ENCODE data around the gene MGST1. TPM values are rescaled to one million over a fixed set of nuclear protein-coding genes. Genes with fewer than 3 reads are reported as not detected.
A peak's percentile ranks its signal among the peaks of the same experiment; 100 is the strongest.

The MGST1 gene
- total and polyA plus RNA-seq, 4 donors: 134 to 756 (median 415) TPM

DNA sequence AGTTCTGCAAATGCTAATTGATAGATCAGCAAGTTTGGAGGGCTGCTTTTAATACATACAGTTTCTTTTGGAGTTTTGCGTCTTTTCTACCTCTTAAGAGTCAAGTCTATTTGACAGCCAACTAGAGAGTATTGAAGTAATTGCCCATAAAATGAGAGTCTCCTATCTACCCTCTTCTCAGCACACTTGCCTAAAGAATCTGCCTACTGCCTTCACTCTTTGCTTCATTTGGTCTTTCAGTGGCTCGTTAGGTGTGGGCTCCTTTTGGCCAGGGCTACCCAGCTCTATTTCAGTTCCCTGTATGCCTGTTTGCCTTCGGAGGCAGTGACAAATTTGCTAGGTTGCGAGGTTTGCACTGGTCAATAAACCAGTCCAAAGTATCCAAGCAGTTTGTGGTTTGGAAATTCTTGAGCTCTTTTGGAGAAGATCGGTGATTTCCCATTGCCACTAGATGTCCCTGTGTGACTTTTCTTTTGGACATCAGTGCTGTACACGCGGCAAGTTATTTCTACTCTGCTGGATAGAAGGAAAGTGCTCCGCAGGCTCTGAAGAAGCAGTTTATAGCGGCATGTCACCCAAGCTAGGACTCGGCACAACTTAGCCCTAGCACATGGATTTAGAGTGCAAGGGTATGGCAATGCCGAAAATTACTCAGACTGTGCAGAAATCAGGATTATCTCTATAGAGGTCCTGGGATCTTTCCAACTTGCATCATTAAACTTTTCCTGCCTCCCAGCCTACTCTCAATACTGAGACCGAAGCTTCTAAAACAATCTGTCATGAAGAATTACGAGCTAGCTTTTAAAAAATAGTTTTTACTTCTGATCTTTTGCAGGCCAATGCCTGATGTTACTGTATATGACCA is 38.6 kb downstream of the MGST1 start:
- no peak overlapping the region for H3K4me3 ChIP-seq
- H3K27ac ChIP-seq (ENCODE audit: low read depth in 1 of 2, low read length in 1 of 2): no peak overlapping the region
- H3K4me1 ChIP-seq (ENCODE audit: control insufficient read depth in 5 of 5, insufficient read depth in 5 of 5, low read length in 5 of 5): no peaks in the 10 kb centered on the region
- DNase-seq: peak; percentile 48 to 85 (median 77)
- H3K9me3 ChIP-seq (ENCODE audit: control insufficient read depth in 4 of 4, insufficient read depth in 3 of 4, low read length in 3 of 4): no peaks in the 10 kb centered on the region
- ATAC-seq (ENCODE audit: insufficient read depth, low FRiP score): peak; percentile 69
- no peak overlapping the region for H3K9ac ChIP-seq (ENCODE audit: insufficient read depth in 1 of 2, low read length in 2 of 2)
- TF ChIP-seq, protein P1, sequence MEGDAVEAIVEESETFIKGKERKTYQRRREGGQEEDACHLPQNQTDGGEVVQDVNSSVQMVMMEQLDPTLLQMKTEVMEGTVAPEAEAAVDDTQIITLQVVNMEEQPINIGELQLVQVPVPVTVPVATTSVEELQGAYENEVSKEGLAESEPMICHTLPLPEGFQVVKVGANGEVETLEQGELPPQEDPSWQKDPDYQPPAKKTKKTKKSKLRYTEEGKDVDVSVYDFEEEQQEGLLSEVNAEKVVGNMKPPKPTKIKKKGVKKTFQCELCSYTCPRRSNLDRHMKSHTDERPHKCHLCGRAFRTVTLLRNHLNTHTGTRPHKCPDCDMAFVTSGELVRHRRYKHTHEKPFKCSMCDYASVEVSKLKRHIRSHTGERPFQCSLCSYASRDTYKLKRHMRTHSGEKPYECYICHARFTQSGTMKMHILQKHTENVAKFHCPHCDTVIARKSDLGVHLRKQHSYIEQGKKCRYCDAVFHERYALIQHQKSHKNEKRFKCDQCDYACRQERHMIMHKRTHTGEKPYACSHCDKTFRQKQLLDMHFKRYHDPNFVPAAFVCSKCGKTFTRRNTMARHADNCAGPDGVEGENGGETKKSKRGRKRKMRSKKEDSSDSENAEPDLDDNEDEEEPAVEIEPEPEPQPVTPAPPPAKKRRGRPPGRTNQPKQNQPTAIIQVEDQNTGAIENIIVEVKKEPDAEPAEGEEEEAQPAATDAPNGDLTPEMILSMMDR (IDR thresholded peaks at IDR 0.05; ENCODE audit: control extremely low read depth, extremely low read depth): no peak
- 33 to 50% methylated on average over 13 of the region's 13 CpGs for WGBS, 2 donors
- H3K27me3 ChIP-seq (ENCODE audit: control insufficient read depth in 3 of 3, insufficient read depth in 3 of 3, low read length in 2 of 3): no peaks in the 10 kb centered on the region
- no peaks in the 10 kb centered on the region for H3K36me3 ChIP-seq (ENCODE audit: control insufficient read depth in 4 of 4, insufficient read depth in 4 of 4, low read length in 4 of 4)

DNA sequence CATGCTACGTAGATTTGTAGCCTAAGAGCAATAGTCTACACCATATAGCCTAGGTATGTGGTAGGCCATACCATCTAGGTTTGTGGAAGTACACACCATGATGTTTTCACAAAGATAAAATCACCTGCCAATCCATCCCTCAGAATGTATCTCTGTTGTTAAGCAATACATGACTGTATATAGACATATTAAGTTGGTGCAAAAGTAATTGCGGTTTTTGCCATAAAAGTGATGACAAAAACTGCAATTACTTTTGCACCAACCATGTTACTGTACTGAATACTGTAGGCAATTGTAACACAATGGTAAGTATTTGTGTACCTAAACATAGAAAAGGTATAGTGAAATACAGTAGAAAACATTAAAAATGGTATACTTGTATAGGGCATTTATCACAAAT is 40.5 kb downstream of the MGST1 start:
- TF ChIP-seq, protein P1 (IDR thresholded peaks at IDR 0.05; ENCODE audit: control extremely low read depth, extremely low read depth): no peak
- no peak overlapping the region for H3K4me3 ChIP-seq
- no peaks in the 10 kb centered on the region for H3K9me3 ChIP-seq (ENCODE audit: control insufficient read depth in 4 of 4, insufficient read depth in 3 of 4, low read length in 3 of 4)
- no peaks in the 10 kb centered on the region for H3K4me1 ChIP-seq (ENCODE audit: control insufficient read depth in 5 of 5, insufficient read depth in 5 of 5, low read length in 5 of 5)
- no peak overlapping the region for H3K27ac ChIP-seq (ENCODE audit: low read depth in 1 of 2, low read length in 1 of 2)
- H3K9ac ChIP-seq (ENCODE audit: insufficient read depth in 1 of 2, low read length in 2 of 2): no peak overlapping the region
- WGBS, 2 donors: 48 to 68% methylated on average over 2 of the region's 2 CpGs
- ATAC-seq (ENCODE audit: insufficient read depth, low FRiP score) (no peak), DNase-seq (no peak)
- H3K27me3 ChIP-seq (ENCODE audit: control insufficient read depth in 3 of 3, insufficient read depth in 3 of 3, low read length in 2 of 3): no peaks in the 10 kb centered on the region
- no peaks in the 10 kb centered on the region for H3K36me3 ChIP-seq (ENCODE audit: control insufficient read depth in 4 of 4, insufficient read depth in 4 of 4, low read length in 4 of 4)

- TF ChIP-seq, protein P1 (IDR thresholded peaks at IDR 0.05; ENCODE audit: control extremely low read depth, extremely low read depth): no peak
- ATAC-seq (ENCODE audit: insufficient read depth, low FRiP score) (peak; percentile 31), DNase-seq (no peak)
- Histone ChIP-seq H3K4me1 (ENCODE audit: control insufficient read depth in 5 of 5, insufficient read depth in 5 of 5, low read length in 5 of 5) (no peaks in the 10 kb centered on the region), H3K4me3 (no peak overlapping the region), H3K36me3 (ENCODE audit: control insufficient read depth in 4 of 4, insufficient read depth in 4 of 4, low read length in 4 of 4) (no peaks in the 10 kb centered on the region), H3K27me3 (ENCODE audit: control insufficient read depth in 3 of 3, insufficient read depth in 3 of 3, low read length in 2 of 3) (no peaks in the 10 kb centered on the region), H3K9ac (ENCODE audit: insufficient read depth in 1 of 2, low read length in 2 of 2) (no peak overlapping the region), H3K27ac (ENCODE audit: low read depth in 1 of 2, low read length in 1 of 2) (no peak overlapping the region), H3K9me3 (ENCODE audit: control insufficient read depth in 4 of 4, insufficient read depth in 3 of 4, low read length in 3 of 4) (peaks cover 0 to 2% (median 0%) of the 10 kb centered on the region in 4 donors)
- WGBS, 2 donors: 40 to 46% methylated on average over 4 of the region's 4 CpGs
These were observed 42.1 kb downstream of the MGST1 start for GRCh38 chr12:16389594-16389993.
